ENCODE results near the gene TFAP2E.

The TFAP2E gene

DNA sequence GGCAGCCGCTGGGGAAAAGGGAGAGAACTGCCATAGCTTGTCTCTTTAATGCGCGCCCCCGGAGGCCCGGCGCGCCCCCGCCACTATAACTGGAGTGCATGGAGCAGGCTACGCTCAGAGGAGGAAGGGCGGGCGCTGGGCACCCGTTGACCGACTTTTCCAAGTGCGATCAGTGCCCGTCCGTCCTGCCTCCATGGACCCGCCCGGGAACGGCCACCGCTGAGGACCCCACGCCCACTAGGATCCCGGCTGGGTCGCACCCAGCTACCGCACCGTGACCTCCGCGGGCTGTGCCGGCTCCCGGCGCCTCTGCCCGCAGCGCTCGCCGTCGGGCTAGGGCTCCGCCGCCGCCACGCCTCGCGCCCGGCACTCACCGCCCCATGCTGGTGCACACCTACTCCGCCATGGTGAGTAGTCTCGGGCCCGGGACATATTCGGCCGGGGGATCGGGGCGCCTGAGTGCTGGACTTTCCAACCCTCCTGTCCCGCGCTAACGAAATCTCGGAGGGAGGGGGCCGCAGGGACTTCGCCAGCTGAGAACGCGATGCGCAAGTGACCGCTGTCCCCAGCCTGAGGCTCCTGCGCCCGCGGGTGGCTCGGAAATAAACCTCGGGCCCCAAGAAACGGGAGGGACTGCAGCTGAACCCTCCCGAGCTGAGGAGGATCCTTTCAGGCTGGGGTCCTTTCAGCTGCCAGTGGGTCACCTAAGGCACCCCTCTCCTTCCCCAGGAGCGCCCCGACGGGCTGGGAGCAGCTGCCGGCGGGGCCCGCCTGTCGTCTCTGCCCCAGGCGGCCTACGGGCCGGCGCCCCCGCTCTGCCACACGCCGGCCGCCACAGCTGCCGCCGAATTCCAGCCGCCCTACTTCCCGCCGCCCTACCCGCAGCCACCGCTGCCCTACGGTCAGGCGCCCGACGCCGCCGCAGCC lies at the start of gene TFAP2E:
TSS of gene TFAP2E (plus strand) at position 117 of the 927 bp plus-strand sequence. CDS start at position 381, 264 bp downstream.
- H3K27ac ChIP-seq, result no peak within 1 kb of the TSS
- TF ChIP-seq ZFX (IDR thresholded peaks at IDR 0.05; ENCODE audit: borderline replicate concordance), result no peak

DNA sequence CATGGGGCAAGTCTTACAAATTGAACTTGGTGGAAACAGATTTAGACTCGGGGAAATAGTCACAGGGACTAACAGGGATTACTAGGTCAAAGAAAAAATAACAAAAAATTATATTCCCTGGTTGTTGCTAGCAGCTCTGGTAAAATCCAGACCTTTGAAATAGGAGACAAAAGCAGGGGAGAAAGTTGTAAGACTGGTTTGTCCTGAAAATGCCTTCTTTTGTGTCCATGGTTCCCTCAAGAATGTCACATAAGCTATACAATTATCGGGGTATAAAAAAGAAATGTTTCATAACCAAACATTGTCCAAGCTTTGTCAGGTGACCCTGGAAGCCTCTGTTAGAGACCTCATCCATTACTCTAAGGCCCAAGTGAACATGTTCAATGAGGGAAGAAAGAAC lies 49.0 kb upstream of the TFAP2E start:
- TF ChIP-seq, protein P1, sequence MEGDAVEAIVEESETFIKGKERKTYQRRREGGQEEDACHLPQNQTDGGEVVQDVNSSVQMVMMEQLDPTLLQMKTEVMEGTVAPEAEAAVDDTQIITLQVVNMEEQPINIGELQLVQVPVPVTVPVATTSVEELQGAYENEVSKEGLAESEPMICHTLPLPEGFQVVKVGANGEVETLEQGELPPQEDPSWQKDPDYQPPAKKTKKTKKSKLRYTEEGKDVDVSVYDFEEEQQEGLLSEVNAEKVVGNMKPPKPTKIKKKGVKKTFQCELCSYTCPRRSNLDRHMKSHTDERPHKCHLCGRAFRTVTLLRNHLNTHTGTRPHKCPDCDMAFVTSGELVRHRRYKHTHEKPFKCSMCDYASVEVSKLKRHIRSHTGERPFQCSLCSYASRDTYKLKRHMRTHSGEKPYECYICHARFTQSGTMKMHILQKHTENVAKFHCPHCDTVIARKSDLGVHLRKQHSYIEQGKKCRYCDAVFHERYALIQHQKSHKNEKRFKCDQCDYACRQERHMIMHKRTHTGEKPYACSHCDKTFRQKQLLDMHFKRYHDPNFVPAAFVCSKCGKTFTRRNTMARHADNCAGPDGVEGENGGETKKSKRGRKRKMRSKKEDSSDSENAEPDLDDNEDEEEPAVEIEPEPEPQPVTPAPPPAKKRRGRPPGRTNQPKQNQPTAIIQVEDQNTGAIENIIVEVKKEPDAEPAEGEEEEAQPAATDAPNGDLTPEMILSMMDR (IDR thresholded peaks at IDR 0.05), result no peak
- TF ChIP-seq ZFX (IDR thresholded peaks at IDR 0.05; ENCODE audit: borderline replicate concordance), result no peak
- H3K27ac ChIP-seq, result no peak overlapping the region

DNA sequence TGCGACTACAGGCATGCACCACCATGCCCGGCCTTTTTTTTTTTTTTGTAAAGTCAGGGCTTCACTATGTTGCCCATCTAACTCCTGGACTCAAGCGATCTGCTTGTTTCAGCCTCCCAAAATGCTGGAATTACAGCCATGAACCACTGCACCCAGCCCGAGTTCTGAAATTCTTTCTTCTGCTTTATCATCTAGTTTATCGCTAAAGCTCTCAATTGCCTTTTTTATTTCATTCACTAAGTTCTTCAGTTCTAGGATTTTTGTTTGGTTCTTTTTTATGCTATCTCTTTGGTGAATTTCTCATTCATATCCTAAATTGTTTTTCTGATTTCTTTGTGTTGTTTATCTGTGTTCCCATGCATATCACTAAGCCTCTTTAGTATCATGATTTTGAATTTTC lies 42.9 kb upstream of the TFAP2E start:
- TF ChIP-seq, protein P1 (IDR thresholded peaks at IDR 0.05), result no peak
- TF ChIP-seq ZFX (IDR thresholded peaks at IDR 0.05; ENCODE audit: borderline replicate concordance), result no peak
- no peak overlapping the region for H3K27ac ChIP-seq

DNA sequence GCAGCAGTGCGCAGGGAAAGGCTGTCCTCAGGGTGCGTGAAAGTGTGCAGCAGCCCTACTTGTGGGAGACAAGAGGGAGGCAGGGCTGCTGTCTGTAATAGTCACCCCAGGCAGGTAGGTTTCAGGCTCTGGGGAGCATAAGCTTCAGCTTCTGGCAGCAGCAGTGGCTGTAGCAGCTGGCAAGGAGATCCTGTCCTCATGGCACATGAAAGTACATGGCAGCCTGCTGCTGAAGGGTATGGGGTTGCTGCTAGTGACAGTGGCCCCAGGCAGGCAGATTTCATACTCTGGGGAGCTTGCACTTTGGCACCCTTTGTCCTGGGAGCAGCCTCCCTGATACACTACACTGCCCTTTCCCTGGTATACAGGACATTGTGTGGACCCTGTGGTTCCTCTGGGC lies 42.2 kb upstream of the TFAP2E start:
- TF ChIP-seq, protein P1 (IDR thresholded peaks at IDR 0.05), result no peak
- no peak for TF ChIP-seq ZFX (IDR thresholded peaks at IDR 0.05; ENCODE audit: borderline replicate concordance)
- H3K27ac ChIP-seq, result no peak overlapping the region

DNA sequence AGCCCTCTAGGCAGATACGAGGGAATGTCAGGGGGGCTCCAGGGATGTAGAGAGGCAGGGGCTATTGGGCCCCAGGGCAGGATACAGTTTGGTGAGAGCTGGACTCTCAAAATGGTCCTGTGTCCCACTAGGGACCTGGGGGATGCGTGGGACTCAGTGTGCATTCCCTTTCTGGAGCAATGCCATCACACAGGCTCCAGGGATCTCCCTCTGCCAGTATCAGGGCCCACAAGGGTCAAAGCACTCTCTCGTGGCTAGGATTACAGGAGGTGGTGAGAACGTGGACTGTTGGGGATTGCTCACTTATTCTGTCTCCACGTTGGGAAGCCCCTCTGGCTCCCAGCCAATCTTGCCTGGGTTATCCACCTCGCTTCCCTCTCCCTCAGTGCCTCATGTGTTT lies 41.7 kb upstream of the TFAP2E start:
- TF ChIP-seq, protein P1 (IDR thresholded peaks at IDR 0.05), result no peak
- TF ChIP-seq ZFX (IDR thresholded peaks at IDR 0.05; ENCODE audit: borderline replicate concordance), result no peak
- H3K27ac ChIP-seq, result no peak overlapping the region

DNA sequence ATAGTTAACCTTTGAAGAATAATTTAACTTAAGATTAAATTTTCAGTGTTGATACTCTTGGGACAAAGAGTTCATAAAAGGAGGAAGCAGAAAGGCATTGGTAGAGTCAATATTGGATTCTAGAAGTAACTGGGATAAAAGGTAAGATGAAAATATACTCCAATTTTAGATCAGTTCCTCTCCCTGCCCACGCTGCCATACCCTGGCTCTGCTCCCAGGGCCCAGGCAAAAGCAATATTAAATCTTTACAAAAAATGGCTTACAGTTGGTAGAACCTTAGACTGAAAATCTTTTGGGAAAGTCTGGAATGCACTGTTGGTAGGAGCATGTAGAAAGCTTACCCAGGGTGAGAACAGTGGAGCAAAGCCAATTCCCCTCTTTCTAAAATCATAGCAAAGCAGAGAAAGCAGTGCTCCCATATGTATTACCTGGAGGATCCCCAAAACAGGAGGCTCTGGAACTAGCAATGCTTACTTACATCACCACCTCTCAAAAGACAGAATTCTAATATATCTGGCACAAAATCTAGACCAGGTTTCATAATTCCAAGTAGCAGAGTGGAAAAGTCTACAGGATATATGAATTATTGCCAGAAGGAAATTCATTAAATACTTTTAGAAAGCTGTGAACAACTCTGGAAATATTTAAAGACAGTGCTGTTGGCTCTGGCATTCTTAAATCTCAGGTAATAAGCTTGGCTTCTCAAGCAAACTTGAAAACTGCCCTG lies 40.5 kb upstream of the TFAP2E start:
- no peak overlapping the region for H3K27ac ChIP-seq
- TF ChIP-seq, protein P1 (IDR thresholded peaks at IDR 0.05), result no peak

DNA sequence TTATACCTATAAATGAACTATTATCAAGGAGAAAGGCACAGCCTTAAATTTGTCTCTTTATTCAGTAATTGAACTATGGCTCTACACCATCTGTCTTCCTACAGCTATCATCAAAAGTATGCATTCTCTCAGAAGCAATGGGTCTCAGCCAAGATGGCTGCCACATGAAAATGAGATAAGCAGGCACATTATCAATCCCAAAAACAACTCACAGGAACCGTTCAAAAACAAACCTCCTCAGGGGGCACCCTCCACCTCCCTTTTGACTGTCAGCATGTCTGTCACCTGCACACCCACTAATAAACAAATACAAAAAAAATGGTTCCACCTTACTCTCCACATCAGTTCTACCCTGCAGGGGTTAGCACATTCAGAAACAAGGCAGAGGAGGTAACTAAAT lies 39.5 kb upstream of the TFAP2E start:
- TF ChIP-seq, protein P1 (IDR thresholded peaks at IDR 0.05), result no peak
- no peak for TF ChIP-seq ZFX (IDR thresholded peaks at IDR 0.05; ENCODE audit: borderline replicate concordance)
- H3K27ac ChIP-seq, result no peak overlapping the region

All from 22Rv1 (cell line).